GM12891 (cell line): ENCODE measurements around the gene CLIC6.

Experiments
- DNase-seq: peaks from one replicate; pipeline ENCODE4 v3.0.0; 2011; ENCODE audit warnings: low spot score; ENCODE audit not compliant: insufficient read length
- FAIRE-seq: peaks from 2 replicates; lab custom pipeline; 2011; peaks lifted over from hg19 to GRCh38; lab: Jason Lieb, UNC
- PAX5 ChIP-seq: IDR thresholded peaks from 2 replicates; pipeline ENCODE4 v1.6.1; 2011; ENCODE audit warnings: low read length, moderate library complexity, mild to moderate bottlenecking; ENCODE audit not compliant: insufficient read depth, severe bottlenecking
- POLR2A ChIP-seq: IDR thresholded peaks from 2 replicates; pipeline ENCODE4 v1.6.1; 2011; ENCODE audit warnings: low read depth, low read length, control low read depth
- POLR2AphosphoS5 ChIP-seq: IDR thresholded peaks from 2 replicates; pipeline ENCODE4 v1.6.1; 2011; ENCODE audit warnings: low read depth, low read length, control low read depth
- POU2F2 ChIP-seq: IDR thresholded peaks from 2 replicates; pipeline ENCODE4 v1.6.1; 2011; ENCODE audit warnings: low read depth, mild to moderate bottlenecking, control low read depth, low read length, moderate library complexity
- SPI1 ChIP-seq: IDR thresholded peaks from 2 replicates; pipeline ENCODE4 v1.6.1; 2011; ENCODE audit warnings: low read depth, low read length, control low read depth
- TAF1 ChIP-seq: IDR thresholded peaks from 2 replicates; pipeline ENCODE4 v1.6.1; 2011; ENCODE audit warnings: low read depth, low read length, control low read depth

The CLIC6 gene

GRCh38 chr21:34671891-34672290 is 3.1 kb downstream of the CLIC6 start:
- FAIRE-seq (no peak), DNase-seq (no peak)

GRCh38 chr21:34673006-34673405 is 4.2 kb downstream of the CLIC6 start:
- TF ChIP-seq SPI1 (no peak), TAF1 (no peak), POLR2A (no peak), PAX5 (no peak), POLR2AphosphoS5 (no peak)
- FAIRE-seq (no peak), DNase-seq (no peak)

More at GRCh38 chr21:34671891-34672290, 3.1 kb downstream of the CLIC6 start:
- no peak for TF ChIP-seq SPI1
- no peak for TF ChIP-seq TAF1
- no peak for TF ChIP-seq POLR2AphosphoS5
- TF ChIP-seq POU2F2 = no peak
- no peak for TF ChIP-seq POLR2A
- no peak for TF ChIP-seq PAX5

GRCh38 chr21:34674468-34674867 is 5.7 kb downstream of the CLIC6 start:
- no peak for FAIRE-seq
- TF ChIP-seq POLR2A (no peak), TAF1 (no peak), POLR2AphosphoS5 (no peak), SPI1 (no peak), POU2F2 (no peak), PAX5 (no peak)
- DNase-seq = no peak

- FAIRE-seq (no peak), DNase-seq (no peak)
These were observed 7.1 kb downstream of the CLIC6 start for GRCh38 chr21:34675871-34676270.

GRCh38 chr21:34679051-34679450 is 10.3 kb downstream of the CLIC6 start:
- TF ChIP-seq POLR2AphosphoS5 (no peak), TAF1 (no peak), PAX5 (no peak)
- DNase-seq (no peak), FAIRE-seq (no peak)

More at GRCh38 chr21:34675871-34676270, 7.1 kb downstream of the CLIC6 start:
- TF ChIP-seq POLR2AphosphoS5 = no peak; the same call in 1 of the 2 replicates

- TF ChIP-seq SPI1 = 0 out of 2 replicates have a peak, but pooled peaks have one; percentile 4
- no peak for TF ChIP-seq POLR2A
- DNase-seq (no peak), FAIRE-seq (no peak)
These were observed 15.5 kb downstream of the CLIC6 start for GRCh38 chr21:34684174-34684876.

- DNase-seq = no peak
- FAIRE-seq = no peak
- no peak for TF ChIP-seq PAX5
- no peak for TF ChIP-seq POU2F2
- no peak for TF ChIP-seq TAF1
- TF ChIP-seq SPI1 = no peak
- TF ChIP-seq POLR2AphosphoS5 = no peak
- no peak for TF ChIP-seq POLR2A
These were observed 18.3 kb downstream of the CLIC6 start for GRCh38 chr21:34687065-34687464.

- TF ChIP-seq TAF1 = no peak
- no peak for TF ChIP-seq POLR2AphosphoS5
- no peak for TF ChIP-seq SPI1
- TF ChIP-seq POLR2A = no peak
- no peak for TF ChIP-seq PAX5
- TF ChIP-seq POU2F2 = no peak
- FAIRE-seq (no peak), DNase-seq (no peak)
These were observed 19.0 kb downstream of the CLIC6 start for GRCh38 chr21:34687745-34688144.

GRCh38 chr21:34688145-34688544 is 19.4 kb downstream of the CLIC6 start:
- DNase-seq (no peak), FAIRE-seq (no peak)
- no peak for TF ChIP-seq TAF1
- TF ChIP-seq POLR2AphosphoS5 = no peak
- TF ChIP-seq PAX5 = no peak
- TF ChIP-seq POLR2A = no peak
- no peak for TF ChIP-seq POU2F2
- TF ChIP-seq SPI1 = no peak

GRCh38 chr21:34688715-34689114 is 19.9 kb downstream of the CLIC6 start:
- FAIRE-seq (no peak), DNase-seq (no peak)
- TF ChIP-seq POU2F2 (no peak), SPI1 (no peak), POLR2AphosphoS5 (no peak), PAX5 (no peak), TAF1 (no peak), POLR2A (no peak)
